Measurements from ENCODE around the gene CREBBP.

GRCh38 chr16:3842994-3843393 is 37.5 kb downstream of the CREBBP start:
- TF ChIP-seq, protein P1, sequence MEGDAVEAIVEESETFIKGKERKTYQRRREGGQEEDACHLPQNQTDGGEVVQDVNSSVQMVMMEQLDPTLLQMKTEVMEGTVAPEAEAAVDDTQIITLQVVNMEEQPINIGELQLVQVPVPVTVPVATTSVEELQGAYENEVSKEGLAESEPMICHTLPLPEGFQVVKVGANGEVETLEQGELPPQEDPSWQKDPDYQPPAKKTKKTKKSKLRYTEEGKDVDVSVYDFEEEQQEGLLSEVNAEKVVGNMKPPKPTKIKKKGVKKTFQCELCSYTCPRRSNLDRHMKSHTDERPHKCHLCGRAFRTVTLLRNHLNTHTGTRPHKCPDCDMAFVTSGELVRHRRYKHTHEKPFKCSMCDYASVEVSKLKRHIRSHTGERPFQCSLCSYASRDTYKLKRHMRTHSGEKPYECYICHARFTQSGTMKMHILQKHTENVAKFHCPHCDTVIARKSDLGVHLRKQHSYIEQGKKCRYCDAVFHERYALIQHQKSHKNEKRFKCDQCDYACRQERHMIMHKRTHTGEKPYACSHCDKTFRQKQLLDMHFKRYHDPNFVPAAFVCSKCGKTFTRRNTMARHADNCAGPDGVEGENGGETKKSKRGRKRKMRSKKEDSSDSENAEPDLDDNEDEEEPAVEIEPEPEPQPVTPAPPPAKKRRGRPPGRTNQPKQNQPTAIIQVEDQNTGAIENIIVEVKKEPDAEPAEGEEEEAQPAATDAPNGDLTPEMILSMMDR (conservative IDR thresholded peaks at IDR 0.05 in 1 of 2, IDR thresholded peaks at IDR 0.05 in 1 of 2; ENCODE audit: low read depth in 1 of 2, low read length in 2 of 2): no peak
- no peak for TF ChIP-seq EZH2 (IDR thresholded peaks at IDR 0.05; ENCODE audit: low read length, missing control alignments)
